NCI-H69 (cell line): ENCODE measurements around the gene PRDX6.
"Not testable (repeated sequence)": the region's sequence is repeated elsewhere in the genome, so short reads cannot be mapped to it uniquely, and the experiment has no call there.

Experiments used
- DNase-seq: peaks from one replicate; lab custom pipeline; 2025; lab: John Stamatoyannopoulos, UW

PRDX6 gene

DNA sequence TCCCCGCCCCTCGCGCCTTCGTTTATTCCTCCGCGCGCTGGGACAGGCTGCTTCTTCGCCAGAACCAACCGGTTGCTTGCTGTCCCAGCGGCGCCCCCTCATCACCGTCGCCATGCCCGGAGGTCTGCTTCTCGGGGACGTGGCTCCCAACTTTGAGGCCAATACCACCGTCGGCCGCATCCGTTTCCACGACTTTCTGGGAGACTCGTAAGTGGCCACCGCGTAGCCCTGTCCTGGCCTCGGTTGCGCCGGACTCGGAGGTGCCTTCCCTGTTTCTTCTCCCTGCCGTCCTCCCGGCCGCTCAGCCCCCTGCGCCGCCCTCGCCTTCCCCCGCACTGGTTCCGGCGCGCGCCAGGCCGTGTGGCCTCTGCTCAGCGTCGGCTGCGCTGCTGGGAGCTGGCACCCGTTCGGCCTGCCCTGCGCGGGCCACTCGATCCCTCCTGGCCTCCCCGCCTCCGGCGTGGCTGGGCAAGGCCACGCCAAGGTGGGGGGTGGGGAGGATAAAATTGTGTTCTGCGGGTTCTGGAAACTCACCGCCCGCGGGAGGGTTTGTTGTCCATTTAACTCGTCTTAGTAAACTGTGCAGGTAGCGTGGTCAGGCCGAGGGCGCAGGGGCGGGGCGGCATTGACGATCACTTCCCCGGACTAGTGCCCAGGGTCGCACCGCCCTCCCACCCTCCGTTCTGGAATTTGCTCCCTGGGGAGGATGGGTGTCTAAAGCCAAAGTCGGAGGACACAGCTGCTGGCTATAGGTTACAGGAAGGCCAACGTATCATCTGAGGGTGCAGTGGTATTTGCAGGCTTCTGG is at the start of gene PRDX6:
TSS of gene PRDX6 (plus strand) at position 50 of the 808 bp plus-strand sequence. CDS start at position 113, 63 bp downstream.
- peak; percentile 85 for DNase-seq

GRCh38 chr1:173429471-173430402 is 47.4 kb upstream of the PRDX6 start:
- peak; percentile 68 for DNase-seq

GRCh38 chr1:173430677-173431303 is 46.3 kb upstream of the PRDX6 start:
- no peak for DNase-seq

DNA sequence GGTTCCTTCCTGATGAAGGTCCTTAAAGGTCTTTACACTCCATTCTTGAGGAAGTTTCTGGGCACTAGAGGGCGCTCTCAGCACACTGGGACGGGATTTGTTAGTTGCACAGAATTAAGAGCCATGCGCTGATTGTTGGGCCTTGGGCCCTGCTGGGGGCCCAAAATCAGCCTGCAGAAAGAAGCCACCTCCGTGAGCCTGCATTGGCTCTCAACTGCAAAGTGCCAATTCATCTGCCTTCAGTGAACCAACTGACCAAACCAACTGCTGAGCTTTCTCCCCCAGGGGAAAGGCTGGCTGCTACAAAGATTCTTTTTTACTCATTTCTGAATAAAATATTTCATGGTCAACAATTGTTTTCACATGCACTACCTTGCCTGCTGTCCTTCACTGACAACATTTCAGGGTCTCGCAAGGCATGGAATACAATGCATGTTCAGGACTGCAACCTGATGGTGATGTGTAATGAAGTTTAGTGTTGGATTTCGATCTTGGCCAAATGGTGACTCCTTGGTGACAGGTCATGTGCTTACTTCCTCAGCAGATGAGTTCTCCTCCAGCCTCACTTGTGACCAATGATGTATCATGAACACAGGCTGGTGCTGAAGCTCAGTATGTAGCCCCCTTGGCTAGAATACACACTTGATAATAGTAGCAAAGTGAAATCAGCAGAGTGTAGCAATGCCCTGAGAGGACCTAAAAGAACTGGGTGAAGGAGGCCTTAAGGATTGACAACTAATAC is 45.7 kb upstream of the PRDX6 start:
- DNase-seq, result peak; percentile 90

DNA sequence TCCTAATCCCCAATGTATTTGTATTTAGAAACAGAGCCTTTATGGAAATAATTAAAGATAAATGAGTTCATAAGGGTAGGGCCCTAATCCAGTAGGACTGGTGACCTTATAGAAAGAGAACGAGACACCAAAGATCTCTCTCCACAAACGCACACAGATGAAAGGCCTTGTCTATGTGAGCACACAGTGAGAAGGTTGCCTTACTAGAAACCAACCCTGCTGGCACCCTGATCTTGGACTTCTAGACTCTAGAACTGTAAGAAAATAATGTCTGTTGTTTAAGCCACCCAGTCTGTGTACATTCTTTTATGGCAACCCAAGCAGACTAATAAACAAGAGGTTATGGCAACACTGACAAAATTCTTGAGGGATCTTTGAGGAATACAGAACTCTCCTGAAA is 44.8 kb upstream of the PRDX6 start:
- no peak for DNase-seq

GRCh38 chr1:173433751-173434326 is 43.3 kb upstream of the PRDX6 start:
- DNase-seq, result no peak

DNA sequence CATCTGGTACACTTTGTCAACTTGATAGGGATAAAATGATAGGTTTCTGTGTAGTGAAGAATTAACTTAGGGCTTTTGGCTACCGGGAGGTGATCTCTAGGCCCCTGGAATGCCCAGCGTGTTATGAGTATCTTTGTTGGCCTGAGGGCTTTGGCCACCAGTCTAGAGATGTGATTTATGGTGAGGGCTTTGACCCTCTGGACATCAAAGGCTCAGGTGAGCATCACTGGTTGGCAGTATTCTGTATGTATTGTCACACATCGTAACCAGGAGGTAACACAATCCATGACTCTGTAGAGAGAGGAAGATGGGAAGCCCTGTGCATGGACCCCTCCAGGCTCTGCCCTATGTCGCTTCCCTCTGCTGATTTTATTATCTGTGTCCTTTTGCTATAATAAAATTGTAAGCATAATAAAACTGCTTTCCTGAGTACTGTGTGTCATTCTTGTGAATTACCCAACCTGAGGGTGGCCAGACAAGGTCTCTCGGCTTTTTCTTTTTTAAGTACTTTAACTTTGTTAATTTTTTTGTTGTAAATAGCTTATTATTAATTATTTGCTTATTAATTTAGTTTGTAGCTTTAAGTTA is 40.2 kb upstream of the PRDX6 start:
- no peak for DNase-seq

GRCh38 chr1:173438675-173439074 is 38.5 kb upstream of the PRDX6 start:
- no peak for DNase-seq

- DNase-seq, result no peak
These were observed 36.7 kb upstream of the PRDX6 start for GRCh38 chr1:173440430-173440829.

DNA sequence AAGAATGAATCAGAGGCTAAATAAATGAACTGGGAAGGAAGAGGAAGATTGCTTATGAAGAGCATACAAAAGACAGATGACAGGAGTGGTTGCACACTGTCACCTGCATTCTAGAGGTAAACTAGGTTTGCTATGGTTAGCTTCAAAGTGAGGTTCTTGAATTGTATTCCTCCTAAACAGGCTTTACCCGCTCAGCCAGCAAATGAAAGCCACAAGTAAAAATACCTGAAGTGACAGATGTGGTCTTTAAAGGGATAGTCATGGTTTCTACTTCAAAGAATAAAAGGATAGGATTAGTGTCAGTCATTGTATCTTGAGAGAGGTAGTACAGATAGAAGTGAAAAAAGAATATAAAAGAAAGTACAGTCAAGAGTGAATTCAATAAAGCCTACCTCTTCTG is 32.4 kb upstream of the PRDX6 start:
- DNase-seq, result no peak

GRCh38 chr1:173445164-173445563 is 32.0 kb upstream of the PRDX6 start:
- no peak for DNase-seq

GRCh38 chr1:173445656-173446055 is 31.5 kb upstream of the PRDX6 start:
- DNase-seq, result no peak

- no peak for DNase-seq
These were observed 29.9 kb upstream of the PRDX6 start for GRCh38 chr1:173447224-173447623.

GRCh38 chr1:173448945-173449344 is 28.2 kb upstream of the PRDX6 start:
- DNase-seq, result no peak

DNA sequence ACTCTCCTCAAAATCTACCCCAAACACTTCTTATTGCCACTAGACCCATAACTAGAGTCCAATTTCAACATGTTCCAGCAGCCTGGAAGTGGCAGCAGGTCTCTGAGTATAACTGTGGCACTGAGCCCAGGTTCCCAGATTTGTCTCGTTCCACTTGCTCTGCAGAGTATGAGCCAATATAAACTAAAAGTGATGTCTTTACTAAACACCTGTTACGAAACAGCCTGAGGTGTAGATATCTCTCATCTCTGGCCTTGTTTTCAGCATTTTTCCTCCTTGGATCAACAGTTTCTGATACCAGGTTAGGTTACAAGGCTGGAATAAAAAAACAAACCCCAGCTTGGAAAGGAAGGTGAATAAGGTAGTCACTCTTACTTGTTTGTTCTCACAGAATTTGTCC is 25.2 kb upstream of the PRDX6 start:
- DNase-seq, result no peak

DNA sequence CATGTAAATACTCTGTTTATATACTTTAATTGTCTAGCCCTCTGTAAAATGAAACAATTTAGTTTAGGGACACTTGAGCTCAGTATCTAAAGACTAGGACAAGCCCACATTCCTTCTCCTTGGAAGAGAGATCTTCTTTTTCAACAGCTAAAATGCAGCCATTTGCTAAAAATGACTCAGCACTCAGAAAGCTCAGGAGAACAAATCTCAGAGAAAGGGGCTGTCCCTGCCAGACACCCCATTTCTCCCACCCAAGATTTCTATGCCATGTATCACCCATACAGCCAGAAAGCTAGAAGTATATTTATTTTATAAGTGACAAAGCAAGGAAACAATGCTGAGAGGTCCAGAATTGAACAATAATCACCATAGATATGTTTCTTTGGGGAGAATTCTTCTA is 23.2 kb upstream of the PRDX6 start:
- DNase-seq, result no peak

DNA sequence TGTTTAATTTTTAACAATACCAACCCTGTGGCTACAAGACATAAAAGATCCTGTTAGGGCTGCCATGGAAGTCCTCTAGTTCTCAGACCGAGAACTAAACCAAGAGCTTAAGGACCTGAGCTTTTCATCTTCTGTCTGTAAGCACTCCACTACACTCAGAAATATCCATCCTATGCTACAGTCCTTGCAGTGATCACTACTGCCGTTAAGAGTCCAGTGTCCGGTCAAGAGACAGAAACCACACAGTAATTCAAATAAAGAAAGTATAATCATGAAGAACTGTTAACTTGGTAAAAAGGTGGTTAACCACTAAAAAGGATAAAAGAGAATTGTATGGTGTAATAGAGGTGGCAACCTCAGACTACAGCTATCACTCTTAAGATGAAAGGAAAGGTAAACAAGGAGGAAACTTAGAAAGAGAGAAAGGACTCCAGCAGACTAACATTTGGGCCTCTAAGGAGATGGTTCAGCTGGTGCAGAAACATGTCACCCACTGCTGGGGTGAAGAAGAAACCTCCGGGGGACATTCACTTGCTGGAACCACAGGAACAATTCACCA is 22.1 kb upstream of the PRDX6 start:
- DNase-seq, result no peak

- DNase-seq, result no peak
These were observed 17.2 kb upstream of the PRDX6 start for GRCh38 chr1:173459885-173460284.

DNA sequence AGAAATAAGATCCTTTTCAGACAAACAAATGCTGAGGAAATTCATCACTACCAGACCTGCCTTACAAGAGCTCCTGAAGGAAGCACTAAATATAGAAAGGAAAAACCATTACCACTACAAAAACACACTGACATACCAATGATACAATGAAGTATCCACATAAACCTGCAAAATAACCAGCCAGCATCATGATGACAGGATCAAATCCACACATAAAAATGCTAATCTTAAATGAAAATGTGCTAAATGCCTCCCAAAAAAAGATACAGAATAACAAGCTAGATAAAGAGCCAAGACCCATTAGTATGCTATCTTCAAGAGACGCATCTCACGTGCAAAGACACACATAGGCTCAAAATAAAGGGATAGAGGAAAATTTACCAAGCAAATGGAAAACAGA is 14.5 kb upstream of the PRDX6 start:
- not testable (repeated sequence) for DNase-seq

DNA sequence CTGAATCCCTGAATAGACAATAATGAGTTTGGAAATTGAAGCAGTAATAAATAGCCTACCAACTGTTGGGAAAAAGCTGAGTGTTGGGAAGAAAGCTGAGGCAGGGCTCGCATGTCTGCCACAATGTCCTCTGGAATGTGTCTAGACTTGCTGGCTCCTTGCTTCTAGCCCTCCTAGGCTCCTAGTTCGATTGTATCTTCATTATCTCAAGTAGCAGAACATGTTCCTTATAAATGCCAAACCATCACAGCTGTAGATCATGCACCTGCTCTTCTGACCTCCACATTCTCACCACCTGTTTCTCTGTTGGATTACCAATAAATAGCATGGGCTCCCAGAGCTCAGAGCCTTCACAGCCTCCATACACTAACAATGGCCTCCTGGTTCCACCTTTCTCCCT is 12.9 kb upstream of the PRDX6 start:
- DNase-seq, result not testable (repeated sequence)

- no peak for DNase-seq
These were observed 9.7 kb upstream of the PRDX6 start for GRCh38 chr1:173467426-173467825.
